HEK293 (cell line): ENCODE measurements around the gene KCTD2.

ENCODE experiments used
- GFI1B ChIP-seq: fragments of 450-650 bp; formaldehyde crosslinking; IDR thresholded peaks from 2 replicates; pipeline ENCODE4 v1.5.1; 2016; ENCODE audit warnings: missing biosample characterization, missing genetic modification characterization
- GLI4 ChIP-seq: fragments of 450-650 bp; formaldehyde crosslinking; IDR thresholded peaks from 2 replicates; pipeline ENCODE4 v1.5.1; 2016; ENCODE audit warnings: missing biosample characterization, missing genetic modification characterization
- GLIS2 ChIP-seq: fragments of 450-650 bp; formaldehyde crosslinking; IDR thresholded peaks from 2 replicates; pipeline ENCODE4 v1.5.1; 2016; ENCODE audit warnings: missing biosample characterization, missing genetic modification characterization
- MZF1 ChIP-seq: fragments of 450-650 bp; formaldehyde crosslinking; IDR thresholded peaks from 2 replicates; pipeline ENCODE4 v1.5.1; 2017; ENCODE audit warnings: missing biosample characterization, missing genetic modification characterization, borderline replicate concordance
- PBX3 ChIP-seq: sonication (generic); formaldehyde crosslinking; IDR thresholded peaks from 2 replicates; pipeline ENCODE4 v1.8.1; 2022; ENCODE audit warnings: mild to moderate bottlenecking, moderate library complexity, missing genetic modification reagents
- SP2 ChIP-seq: fragments of 450-650 bp; formaldehyde crosslinking; IDR thresholded peaks from 2 replicates; pipeline ENCODE4 v1.5.1; 2016; ENCODE audit warnings: missing biosample characterization, missing genetic modification characterization
- TCF7L2 ChIP-seq: IDR thresholded peaks from 2 replicates; pipeline ENCODE4 v1.6.1; 2011; ENCODE audit warnings: low read depth, mild to moderate bottlenecking, inconsistent platforms, low read length, moderate library complexity, borderline replicate concordance
- TSHZ1 ChIP-seq: fragments of 450-650 bp; formaldehyde crosslinking; IDR thresholded peaks from 2 replicates; pipeline ENCODE4 v1.5.1; 2016; ENCODE audit warnings: missing biosample characterization, missing genetic modification characterization, borderline replicate concordance
- WT1 ChIP-seq: fragments of 450-650 bp; formaldehyde crosslinking; IDR thresholded peaks from 2 replicates; pipeline ENCODE4 v1.5.1; 2016; ENCODE audit warnings: missing biosample characterization, missing genetic modification characterization
- ZBTB21 ChIP-seq: fragments of 450-650 bp; formaldehyde crosslinking; IDR thresholded peaks from 2 replicates; pipeline ENCODE4 v1.5.1; 2017; ENCODE audit warnings: missing biosample characterization, missing genetic modification characterization
- ZFP3 ChIP-seq: fragments of 450-650 bp; formaldehyde crosslinking; IDR thresholded peaks from 2 replicates; pipeline ENCODE4 v1.5.1; 2016; ENCODE audit warnings: low read depth, missing biosample characterization, missing genetic modification characterization
- ZIC2 ChIP-seq: fragments of 450-650 bp; formaldehyde crosslinking; IDR thresholded peaks from 2 replicates; pipeline ENCODE4 v1.5.1; 2016; ENCODE audit warnings: missing biosample characterization, missing genetic modification characterization
- ZNF132 ChIP-seq: fragments of 450-650 bp; formaldehyde crosslinking; IDR thresholded peaks from 2 replicates; pipeline ENCODE4 v1.5.1; 2017; ENCODE audit warnings: missing biosample characterization, missing genetic modification characterization, borderline replicate concordance
- ZNF184 ChIP-seq: fragments of 450-650 bp; IDR thresholded peaks from 2 replicates; pipeline ENCODE4 v1.5.1; 2018; ENCODE audit warnings: missing biosample characterization, mild to moderate bottlenecking, missing genetic modification characterization
- ZNF214 ChIP-seq: fragments of 450-650 bp; formaldehyde crosslinking; IDR thresholded peaks from 2 replicates; pipeline ENCODE4 v1.5.1; 2017; ENCODE audit warnings: missing biosample characterization, mild to moderate bottlenecking, missing genetic modification characterization, borderline replicate concordance
- ZNF23 ChIP-seq: fragments of 450-650 bp; formaldehyde crosslinking; IDR thresholded peaks from 2 replicates; pipeline ENCODE4 v1.5.1; 2016; ENCODE audit warnings: missing biosample characterization, missing genetic modification characterization, borderline replicate concordance
- ZNF518A ChIP-seq: fragments of 450-650 bp; formaldehyde crosslinking; conservative IDR thresholded peaks from 2 replicates; pipeline ENCODE4 v1.5.1; 2016; ENCODE audit warnings: low read depth, missing biosample characterization, missing genetic modification characterization
- ZNF555 ChIP-seq: fragments of 450-650 bp; formaldehyde crosslinking; conservative IDR thresholded peaks from 2 replicates; pipeline ENCODE4 v1.5.1; 2017; ENCODE audit warnings: missing biosample characterization, mild to moderate bottlenecking, missing genetic modification characterization, inconsistent platforms
- ZNF677 ChIP-seq: fragments of 450-650 bp; IDR thresholded peaks from 2 replicates; pipeline ENCODE4 v1.5.0; 2018; ENCODE audit warnings: missing biosample characterization, mild to moderate bottlenecking, missing genetic modification characterization, moderate library complexity
- ZNF776 ChIP-seq: fragments of 450-650 bp; formaldehyde crosslinking; IDR thresholded peaks from 2 replicates; pipeline ENCODE4 v1.5.0; 2017; ENCODE audit warnings: missing biosample characterization, missing genetic modification characterization, borderline replicate concordance
- ZSCAN5A ChIP-seq: fragments of 450-650 bp; formaldehyde crosslinking; IDR thresholded peaks from 2 replicates; pipeline ENCODE4 v1.5.1; 2016; ENCODE audit warnings: missing biosample characterization, missing genetic modification characterization

The KCTD2 gene

GRCh38 chr17:75033346-75034235 lies 13.4 kb upstream of the KCTD2 start (continued):
- no peak; the same call in 1 of the 2 replicates for TF ChIP-seq ZNF677
- TF ChIP-seq GLIS2, result peak; percentile 71
- no peak for TF ChIP-seq ZNF518A (tag by site-specific recombination)
- TF ChIP-seq ZNF184 (tag by site-specific recombination), result peak; percentile 72
- TF ChIP-seq ZNF214 (tag by site-specific recombination), result no peak
- no peak for TF ChIP-seq ZNF23 (tag by site-specific recombination)
- TF ChIP-seq ZNF776 (tag by site-specific recombination), result no peak
- TF ChIP-seq PBX3 (CRISPR knock-in tag), result no peak
- no peak for TF ChIP-seq TCF7L2
- peak; percentile 59; the same call in 1 of the 2 replicates for TF ChIP-seq TSHZ1 (tag by site-specific recombination)
- 0 out of 2 replicates have a peak, but pooled peaks have one; percentile 32 for TF ChIP-seq ZIC2 (tag by site-specific recombination)
- no peak for TF ChIP-seq ZNF555
- TF ChIP-seq ZSCAN5A (tag by site-specific recombination), result peak; percentile 17; the same call in 1 of the 2 replicates
- TF ChIP-seq SP2, result peak; percentile 68
- no peak for TF ChIP-seq GFI1B (tag by site-specific recombination)
- TF ChIP-seq WT1 (tag by site-specific recombination), result no peak
- peak; percentile 34; the same call in 1 of the 2 replicates for TF ChIP-seq ZBTB21 (tag by site-specific recombination)
- no peak for TF ChIP-seq GLI4
- no peak for TF ChIP-seq MZF1 (tag by site-specific recombination)
- TF ChIP-seq ZFP3 (tag by site-specific recombination), result no peak
- TF ChIP-seq ZNF132 (tag by site-specific recombination), result no peak
